Sigmoid colon (tissue), 7 donors: Measurements from ENCODE around the gene GOLPH3. TPM values are rescaled to one million over a fixed set of nuclear protein-coding genes. Genes with fewer than 3 reads are reported as not detected.
A peak's percentile ranks its signal among the peaks of the same experiment; 100 is the strongest.
"Not testable (repeated sequence)": the region's sequence is repeated elsewhere in the genome, so short reads cannot be mapped to it uniquely, and the experiment has no call there.

ENCODE experiments used
- DNase-seq: peaks from one replicate; pipeline ENCODE4 v3.0.0-alpha.2; 2019
- H3K27ac ChIP-seq, 4 donors: fragments of 200-600 bp; sonication (generic); one replicate each; pipeline ENCODE4 v1.5.1; 2016 to 2019; ENCODE audit warnings: mild to moderate bottlenecking in 1 of 4
- H3K27me3 ChIP-seq, 3 donors: fragments of 200-600 bp; sonication (generic); one replicate each; pipeline ENCODE4 v1.5.1; 2019; ENCODE audit warnings: mild to moderate bottlenecking in 1 of 3
- H3K36me3 ChIP-seq, 4 donors: fragments of 200-600 bp; sonication (generic); one replicate each; pipeline ENCODE4 v1.5.1; 2016 to 2019
- H3K4me1 ChIP-seq, 4 donors: fragments of 200-600 bp; sonication (generic); one replicate each; pipeline ENCODE4 v1.5.1; 2017 to 2019
- H3K4me3 ChIP-seq, 4 donors: fragments of 200-600 bp; sonication (generic); one replicate each; pipeline ENCODE4 v1.5.1; 2017 to 2019; ENCODE audit warnings: mild to moderate bottlenecking in 2 of 4, moderate library complexity in 1 of 4
- H3K9me3 ChIP-seq, 4 donors: fragments of 200-600 bp in 3 of 4; sonication (generic) in 3 of 4; one replicate each; pipeline versions ENCODE4 v1.5.1 to v1.6.1; 2013 to 2019
- EP300 ChIP-seq, 4 donors: sonication (generic); formaldehyde crosslinking; IDR thresholded peaks; one replicate each; pipeline ENCODE4 v1.6.1; 2017; ENCODE audit warnings: antibody characterized with exemption in 4 of 4
- POLR2A ChIP-seq, 2 donors: fragments of 450-650 bp; IDR thresholded peaks; one replicate each; pipeline ENCODE4 v1.6.1; 2016; ENCODE audit warnings: antibody characterized with exemption in 2 of 2, mild to moderate bottlenecking in 2 of 2, moderate library complexity in 2 of 2
- POLR2AphosphoS5 ChIP-seq, 4 donors: sonication (generic); formaldehyde crosslinking; IDR thresholded peaks; one replicate each; pipeline ENCODE4 v1.6.1; 2017; ENCODE audit warnings: antibody characterized with exemption in 4 of 4
- WGBS, 2 donors: extraction: QIAGEN DNeasy Blood & Tissue Kit; methylation state at CpG; one replicate each; pipeline ENCODE4 v1.1.7; 2013; 5-methylcytosine and 5-hydroxymethylcytosine counted together
- intact Hi-C: fragments of 100-400 bp; cut with DNase I; formaldehyde crosslinking; loops from one replicate; pipeline ENCODE4 v1.15.1; 2023
- polyA plus RNA-seq, 3 donors: library from polyadenylated mRNA; stranded (reverse); fragments of 200-250 nt; gene quantifications; one replicate each; pipeline ENCODE4 v1.2.3, GENCODE V29; 2013
- total RNA-seq, 4 donors: library from RNA; depleted of rRNA; stranded (reverse); fragments of >200 nt; gene quantifications; one replicate each; pipeline ENCODE4 v1.1.0, GENCODE V29; 2016
- TF ChIP-seq, protein P1 (sequence below), 4 experiments: fragments of 450-650 bp in 3 of 4; fragments of 200-600 bp in 1 of 4; IDR thresholded peaks; one replicate each; pipeline ENCODE4 v1.5.1; 2016 to 2019; ENCODE audit warnings: antibody characterized with exemption in 4 of 4, mild to moderate bottlenecking in 3 of 4, moderate library complexity in 2 of 4
- donor health status: healthy with polysubstance abuse.
- donor health status: Bipolar disorder and iron deficiency.
- donor health status: healthy.

GOLPH3 gene
- total RNA-seq, result 100 to 1,000 TPM; 170 to 247 (median 192) TPM
- polyA plus RNA-seq, result 100 to 1,000 TPM in 1 of 3 donors, 10 to 100 TPM in 2; 63.6 to 127 (median 94.3) TPM

GRCh38 chr5:32174011-32174870 lies at the start of gene GOLPH3:
GOLPH3 (minus strand) TSS chr5:32174319; CDS start chr5:32174034, 285 bp downstream.
- H3K27ac ChIP-seq, result peak within 1 kb of the TSS; percentile 99 to 100 (median 100)
- WGBS, 2 donors, result 0 to 1% methylated on average over 85 of the region's 85 CpGs
- no peaks in the 10 kb centered on the region for H3K9me3 ChIP-seq
- H3K4me3 ChIP-seq, result peak within 1 kb of the TSS; percentile 76 to 98 (median 92)
- H3K36me3 ChIP-seq, result peaks cover 0 to 26% (median 7%) of the 10 kb centered on the region in 4 donors
- peaks cover 0 to 47% (median 36%) of the 10 kb centered on the region in 4 donors for H3K4me1 ChIP-seq
- no peaks in the 10 kb centered on the region for H3K27me3 ChIP-seq
- TF ChIP-seq EP300 (IDR thresholded peaks at IDR 0.05), result peak in 2 of 4 donors; percentile 12 to 18
- TF ChIP-seq POLR2A (IDR thresholded peaks at IDR 0.05), result peak; percentile 94 to 95
- TF ChIP-seq, protein P1, sequence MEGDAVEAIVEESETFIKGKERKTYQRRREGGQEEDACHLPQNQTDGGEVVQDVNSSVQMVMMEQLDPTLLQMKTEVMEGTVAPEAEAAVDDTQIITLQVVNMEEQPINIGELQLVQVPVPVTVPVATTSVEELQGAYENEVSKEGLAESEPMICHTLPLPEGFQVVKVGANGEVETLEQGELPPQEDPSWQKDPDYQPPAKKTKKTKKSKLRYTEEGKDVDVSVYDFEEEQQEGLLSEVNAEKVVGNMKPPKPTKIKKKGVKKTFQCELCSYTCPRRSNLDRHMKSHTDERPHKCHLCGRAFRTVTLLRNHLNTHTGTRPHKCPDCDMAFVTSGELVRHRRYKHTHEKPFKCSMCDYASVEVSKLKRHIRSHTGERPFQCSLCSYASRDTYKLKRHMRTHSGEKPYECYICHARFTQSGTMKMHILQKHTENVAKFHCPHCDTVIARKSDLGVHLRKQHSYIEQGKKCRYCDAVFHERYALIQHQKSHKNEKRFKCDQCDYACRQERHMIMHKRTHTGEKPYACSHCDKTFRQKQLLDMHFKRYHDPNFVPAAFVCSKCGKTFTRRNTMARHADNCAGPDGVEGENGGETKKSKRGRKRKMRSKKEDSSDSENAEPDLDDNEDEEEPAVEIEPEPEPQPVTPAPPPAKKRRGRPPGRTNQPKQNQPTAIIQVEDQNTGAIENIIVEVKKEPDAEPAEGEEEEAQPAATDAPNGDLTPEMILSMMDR (IDR thresholded peaks at IDR 0.05), result no peak
- TF ChIP-seq POLR2AphosphoS5 (IDR thresholded peaks at IDR 0.05), result peak; percentile 98 to 99 (median 98)
- DNase-seq, result peak; percentile 96
- intact Hi-C loops, result loop anchor here (2.0 to 5.0 kb wide), 4 partner anchors 51 to 413 kb away; partner anchors contain the start of genes MTMR12 and SUB1

- TF ChIP-seq POLR2AphosphoS5 (IDR thresholded peaks at IDR 0.05) (no peak), EP300 (IDR thresholded peaks at IDR 0.05) (no peak), POLR2A (IDR thresholded peaks at IDR 0.05) (no peak)
- TF ChIP-seq, protein P1 (IDR thresholded peaks at IDR 0.05), result no peak
- peak overlapping the region; percentile 78 to 95 (median 89) for H3K27ac ChIP-seq
- 86 to 94% methylated on average over 5 of the region's 5 CpGs for WGBS, 2 donors
- no peaks in the 10 kb centered on the region for H3K27me3 ChIP-seq
- intact Hi-C loops, result no loop called here
- no peak overlapping the region for H3K4me3 ChIP-seq
- H3K4me1 ChIP-seq, result peaks cover 0 to 63% (median 52%) of the 10 kb centered on the region in 4 donors
- no peaks in the 10 kb centered on the region for H3K9me3 ChIP-seq
- DNase-seq, result no peak
- H3K36me3 ChIP-seq, result no peaks in the 10 kb centered on the region
Observed at GRCh38 chr5:32222723-32223470, 48.8 kb upstream of the GOLPH3 start.

- Histone ChIP-seq H3K36me3 (no peaks in the 10 kb centered on the region), H3K27me3 (no peaks in the 10 kb centered on the region), H3K27ac (peak overlapping the region; percentile 80 to 88 (median 84)), H3K4me1 (peaks cover 0 to 33% (median 25%) of the 10 kb centered on the region in 4 donors), H3K9me3 (no peaks in the 10 kb centered on the region), H3K4me3 (no peak overlapping the region)
- DNase-seq, result peak; percentile 84
- intact Hi-C loops, result no loop called here
- WGBS, 2 donors, result 52 to 65% methylated on average over 12 of the region's 12 CpGs
- TF ChIP-seq, protein P1 (IDR thresholded peaks at IDR 0.05), result no peak
- TF ChIP-seq POLR2AphosphoS5 (IDR thresholded peaks at IDR 0.05), result peak; percentile 85 to 93 (median 90)
- no peak for TF ChIP-seq POLR2A (IDR thresholded peaks at IDR 0.05)
- TF ChIP-seq EP300 (IDR thresholded peaks at IDR 0.05), result peak; percentile 88 to 99 (median 96)
Observed at GRCh38 chr5:32217886-32218396, 43.8 kb upstream of the GOLPH3 start.

DNA sequence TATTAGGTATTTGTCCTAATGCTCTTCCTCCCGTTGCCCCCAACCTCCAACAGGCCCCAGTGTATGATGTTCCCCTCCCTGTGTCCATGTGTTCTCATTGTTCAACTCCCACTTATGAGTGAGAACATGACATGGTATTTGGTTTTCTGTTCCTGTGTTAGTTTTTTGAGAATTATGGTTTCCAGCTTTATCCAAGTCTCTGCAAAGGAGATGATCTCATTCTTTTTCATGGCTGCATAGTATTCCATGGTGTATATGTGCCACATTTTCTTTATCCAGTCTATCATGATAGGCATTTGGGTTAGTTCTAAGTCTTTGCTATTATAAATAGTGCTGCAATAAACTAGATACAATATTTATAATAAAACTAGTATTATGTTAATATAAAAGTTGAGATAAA lies 40.2 kb upstream of the GOLPH3 start:
- H3K4me1 ChIP-seq, result peaks cover 0 to 25% (median 22%) of the 10 kb centered on the region in 4 donors
- H3K27ac ChIP-seq, H3K9me3 ChIP-seq, intact Hi-C loops, DNase-seq, H3K36me3 ChIP-seq, H3K4me3 ChIP-seq, H3K27me3 ChIP-seq: not testable (repeated sequence)
- WGBS, 2 donors, result 93 to 94% methylated on average over 1 of the region's 1 CpG
